Stomach (tissue), 4 donors: ENCODE data around the gene LIFR.

Experiments
- EP300 ChIP-seq: sonication (generic); formaldehyde crosslinking; IDR thresholded peaks from one replicate; pipeline ENCODE4 v1.6.1; 2017; ENCODE audit warnings: antibody characterized with exemption
- POLR2A ChIP-seq, 4 donors: fragments of 450-650 bp; IDR thresholded peaks; one replicate each; pipeline ENCODE4 v1.6.1; 2016; ENCODE audit warnings: antibody characterized with exemption in 4 of 4, control low read depth in 2 of 4, mild to moderate bottlenecking in 1 of 4, moderate library complexity in 1 of 4
- POLR2AphosphoS5 ChIP-seq, 3 donors: sonication (generic); formaldehyde crosslinking; IDR thresholded peaks; one replicate each; pipeline ENCODE4 v1.6.1; 2016; ENCODE audit warnings: antibody characterized with exemption in 3 of 3
- TF ChIP-seq, protein P1 (sequence below), 7 experiments: fragments of 450-650 bp in 4 of 7; fragments of 200-600 bp in 3 of 7; sonication (generic) in 3 of 7; IDR thresholded peaks; one replicate each; pipeline ENCODE4 v1.5.1; 2016 to 2019; ENCODE audit warnings: antibody characterized with exemption in 7 of 7, control low read depth in 2 of 7, mild to moderate bottlenecking in 1 of 7

GRCh38 chr5:38453506-38453905 lies 102.9 kb downstream of the LIFR start:
- TF ChIP-seq, protein P1, sequence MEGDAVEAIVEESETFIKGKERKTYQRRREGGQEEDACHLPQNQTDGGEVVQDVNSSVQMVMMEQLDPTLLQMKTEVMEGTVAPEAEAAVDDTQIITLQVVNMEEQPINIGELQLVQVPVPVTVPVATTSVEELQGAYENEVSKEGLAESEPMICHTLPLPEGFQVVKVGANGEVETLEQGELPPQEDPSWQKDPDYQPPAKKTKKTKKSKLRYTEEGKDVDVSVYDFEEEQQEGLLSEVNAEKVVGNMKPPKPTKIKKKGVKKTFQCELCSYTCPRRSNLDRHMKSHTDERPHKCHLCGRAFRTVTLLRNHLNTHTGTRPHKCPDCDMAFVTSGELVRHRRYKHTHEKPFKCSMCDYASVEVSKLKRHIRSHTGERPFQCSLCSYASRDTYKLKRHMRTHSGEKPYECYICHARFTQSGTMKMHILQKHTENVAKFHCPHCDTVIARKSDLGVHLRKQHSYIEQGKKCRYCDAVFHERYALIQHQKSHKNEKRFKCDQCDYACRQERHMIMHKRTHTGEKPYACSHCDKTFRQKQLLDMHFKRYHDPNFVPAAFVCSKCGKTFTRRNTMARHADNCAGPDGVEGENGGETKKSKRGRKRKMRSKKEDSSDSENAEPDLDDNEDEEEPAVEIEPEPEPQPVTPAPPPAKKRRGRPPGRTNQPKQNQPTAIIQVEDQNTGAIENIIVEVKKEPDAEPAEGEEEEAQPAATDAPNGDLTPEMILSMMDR (IDR thresholded peaks at IDR 0.05) = no peak
- no peak for TF ChIP-seq EP300
- no peak for TF ChIP-seq POLR2A (IDR thresholded peaks at IDR 0.05)
- TF ChIP-seq POLR2AphosphoS5 (IDR thresholded peaks at IDR 0.05) = no peak
